Osteoblast (primary cell): ENCODE results near the gene ARMC9. TPM values are rescaled to one million over a fixed set of nuclear protein-coding genes. Genes with fewer than 3 reads are reported as not detected.
A peak's percentile ranks its signal among the peaks of the same experiment; 100 is the strongest.

ENCODE experiments used
- DNase-seq: peaks from one replicate; pipeline ENCODE4 v3.0.0; 2011; ENCODE audit warnings: low spot score, mixed read lengths; ENCODE audit not compliant: insufficient read length; ENCODE audit errors: missing footprints
- H2AFZ ChIP-seq: 2 replicates; pipeline ENCODE4 v1.6.0; 2011; ENCODE audit warnings: mild to moderate bottlenecking, low read length
- H3K27ac ChIP-seq: 2 replicates; pipeline ENCODE4 v1.5.1; 2011; ENCODE audit warnings: mild to moderate bottlenecking, low read depth, low read length, moderate library complexity
- H3K27me3 ChIP-seq: 2 replicates; pipeline ENCODE4 v1.6.0; 2012; ENCODE audit warnings: mild to moderate bottlenecking, control low read depth, inconsistent platforms, low read length, moderate library complexity; ENCODE audit not compliant: insufficient read depth
- H3K36me3 ChIP-seq: 2 replicates; pipeline ENCODE4 v1.5.1; 2011; ENCODE audit warnings: mild to moderate bottlenecking, low read length, control low read depth, moderate library complexity; ENCODE audit not compliant: insufficient read depth
- H3K4me1 ChIP-seq: 2 replicates; pipeline ENCODE4 v1.5.1; 2011; ENCODE audit warnings: mild to moderate bottlenecking, low read length, control low read depth, moderate library complexity; ENCODE audit not compliant: insufficient read depth
- H3K4me2 ChIP-seq: 2 replicates; pipeline ENCODE4 v1.6.0; 2011; ENCODE audit warnings: mild to moderate bottlenecking, low read length; ENCODE audit not compliant: insufficient read depth
- H3K4me3 ChIP-seq: fragments of 200-600 bp; sonication (generic); 3 replicates; pipeline ENCODE4 v1.5.1; 2012; ENCODE audit warnings: mild to moderate bottlenecking, low read length, inconsistent platforms; ENCODE audit not compliant: insufficient read depth
- H3K79me2 ChIP-seq: 2 replicates; pipeline ENCODE4 v1.6.0; 2012; ENCODE audit warnings: mild to moderate bottlenecking, low read length, control low read depth, inconsistent platforms; ENCODE audit not compliant: insufficient read depth
- H3K9me3 ChIP-seq: 2 replicates; pipeline ENCODE4 v1.5.1; 2011; ENCODE audit warnings: low read depth, low read length, control low read depth
- H4K20me1 ChIP-seq: 2 replicates; pipeline ENCODE4 v1.6.0; 2012; ENCODE audit warnings: mild to moderate bottlenecking, low read length, control low read depth; ENCODE audit not compliant: insufficient read depth
- total RNA-seq: library from RNA; depleted of rRNA; stranded (reverse); fragments of >200 nt; gene quantifications from 2 replicates; pipeline ENCODE4 v1.2.3, GENCODE V29; 2012
- TF ChIP-seq, protein P1 (sequence below): IDR thresholded peaks from 2 replicates; pipeline ENCODE4 v1.5.1; 2011; ENCODE audit warnings: mild to moderate bottlenecking, low read depth, low read length, moderate library complexity; ENCODE audit errors: extremely low read depth

ARMC9 gene
- total RNA-seq, 1 donor = 221 TPM

DNA sequence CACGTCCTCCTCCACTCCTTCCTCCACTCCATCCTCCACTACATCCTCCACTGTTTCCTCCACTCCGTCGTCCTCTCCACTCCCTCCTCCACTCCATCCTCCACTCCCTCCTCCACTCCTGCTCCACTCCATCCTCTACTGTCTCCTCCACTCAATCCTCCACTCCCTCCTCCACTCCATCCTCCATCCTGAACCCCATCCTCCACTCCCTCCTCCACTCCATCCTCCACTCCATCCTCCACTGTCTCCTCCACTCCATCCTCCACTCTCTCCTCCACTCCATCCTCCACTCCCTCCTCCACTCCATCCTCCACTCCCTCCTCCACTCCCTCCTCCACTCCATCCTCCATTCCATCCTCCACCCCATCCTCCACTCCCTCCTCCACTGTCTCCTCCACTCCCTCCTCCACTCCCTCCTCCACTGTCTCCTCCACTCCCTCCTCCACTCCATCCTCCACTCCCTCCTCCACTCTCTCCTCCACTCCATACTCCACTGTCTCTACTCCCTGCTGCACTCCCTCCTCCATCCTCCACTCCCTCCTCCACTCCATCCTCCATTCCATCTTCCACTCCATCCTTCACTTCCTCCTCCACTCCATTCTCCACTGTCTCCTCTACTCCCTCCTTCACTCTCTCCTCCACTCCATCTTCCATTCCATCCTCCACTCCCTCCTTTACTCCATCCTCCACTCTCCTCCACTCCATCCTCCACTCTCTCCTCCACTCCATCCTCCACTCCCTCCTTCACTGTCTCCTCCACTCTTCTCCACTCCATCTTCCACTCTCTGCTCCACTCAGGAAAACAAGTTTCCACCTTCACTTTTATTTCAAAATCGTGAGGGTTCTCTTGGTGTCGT, 182.8 kb downstream of the ARMC9 start:
- TF ChIP-seq, protein P1, sequence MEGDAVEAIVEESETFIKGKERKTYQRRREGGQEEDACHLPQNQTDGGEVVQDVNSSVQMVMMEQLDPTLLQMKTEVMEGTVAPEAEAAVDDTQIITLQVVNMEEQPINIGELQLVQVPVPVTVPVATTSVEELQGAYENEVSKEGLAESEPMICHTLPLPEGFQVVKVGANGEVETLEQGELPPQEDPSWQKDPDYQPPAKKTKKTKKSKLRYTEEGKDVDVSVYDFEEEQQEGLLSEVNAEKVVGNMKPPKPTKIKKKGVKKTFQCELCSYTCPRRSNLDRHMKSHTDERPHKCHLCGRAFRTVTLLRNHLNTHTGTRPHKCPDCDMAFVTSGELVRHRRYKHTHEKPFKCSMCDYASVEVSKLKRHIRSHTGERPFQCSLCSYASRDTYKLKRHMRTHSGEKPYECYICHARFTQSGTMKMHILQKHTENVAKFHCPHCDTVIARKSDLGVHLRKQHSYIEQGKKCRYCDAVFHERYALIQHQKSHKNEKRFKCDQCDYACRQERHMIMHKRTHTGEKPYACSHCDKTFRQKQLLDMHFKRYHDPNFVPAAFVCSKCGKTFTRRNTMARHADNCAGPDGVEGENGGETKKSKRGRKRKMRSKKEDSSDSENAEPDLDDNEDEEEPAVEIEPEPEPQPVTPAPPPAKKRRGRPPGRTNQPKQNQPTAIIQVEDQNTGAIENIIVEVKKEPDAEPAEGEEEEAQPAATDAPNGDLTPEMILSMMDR = no peak
- H3K27me3 ChIP-seq = no peaks in the 10 kb centered on the region
- H3K79me2 ChIP-seq = no peaks in the 10 kb centered on the region
- H3K4me3 ChIP-seq = no peak overlapping the region
- H4K20me1 ChIP-seq = no peaks in the 10 kb centered on the region
- no peak overlapping the region for H3K4me2 ChIP-seq
- no peak for DNase-seq
- H3K36me3 ChIP-seq = no peaks in the 10 kb centered on the region
- H2AFZ ChIP-seq = no peak overlapping the region
- H3K27ac ChIP-seq = no peak overlapping the region
- H3K9me3 ChIP-seq = peaks cover 8% of the 10 kb centered on the region
- H3K4me1 ChIP-seq = peaks cover 3% of the 10 kb centered on the region

- no peak overlapping the region for H3K27ac ChIP-seq
- no peak overlapping the region for H2AFZ ChIP-seq
- no peak overlapping the region for H3K4me2 ChIP-seq
- H3K79me2 ChIP-seq = no peaks in the 10 kb centered on the region
- H3K27me3 ChIP-seq = no peaks in the 10 kb centered on the region
- DNase-seq = peak; percentile 53
- H3K9me3 ChIP-seq = peaks cover 8% of the 10 kb centered on the region
- no peak overlapping the region for H3K4me3 ChIP-seq
- TF ChIP-seq, protein P1 = no peak
- H3K36me3 ChIP-seq = no peaks in the 10 kb centered on the region
- H3K4me1 ChIP-seq = peaks cover 12% of the 10 kb centered on the region
- H4K20me1 ChIP-seq = no peaks in the 10 kb centered on the region
These were observed 183.7 kb downstream of the ARMC9 start for GRCh38 chr2:231382116-231382515.

GRCh38 chr2:231383416-231384108, 185.1 kb downstream of the ARMC9 start:
- TF ChIP-seq, protein P1 = no peak
- H3K27ac ChIP-seq = no peak overlapping the region
- H3K4me1 ChIP-seq = peaks cover 20% of the 10 kb centered on the region
- no peaks in the 10 kb centered on the region for H3K36me3 ChIP-seq
- H3K4me3 ChIP-seq = no peak overlapping the region
- H2AFZ ChIP-seq = no peak overlapping the region
- no peaks in the 10 kb centered on the region for H3K27me3 ChIP-seq
- H4K20me1 ChIP-seq = no peaks in the 10 kb centered on the region
- DNase-seq = peak; percentile 71
- no peak overlapping the region for H3K4me2 ChIP-seq
- H3K9me3 ChIP-seq = peaks cover 8% of the 10 kb centered on the region
- no peaks in the 10 kb centered on the region for H3K79me2 ChIP-seq

- Histone ChIP-seq H3K9me3 (peaks cover 8% of the 10 kb centered on the region), H3K27ac (no peak overlapping the region), H3K4me1 (peaks cover 20% of the 10 kb centered on the region), H3K36me3 (no peaks in the 10 kb centered on the region), H4K20me1 (no peaks in the 10 kb centered on the region), H2AFZ (no peak overlapping the region), H3K27me3 (no peaks in the 10 kb centered on the region), H3K79me2 (no peaks in the 10 kb centered on the region), H3K4me2 (no peak overlapping the region), H3K4me3 (no peak overlapping the region)
- DNase-seq = no peak
- TF ChIP-seq, protein P1 = no peak
These were observed 185.6 kb downstream of the ARMC9 start for GRCh38 chr2:231384109-231384435.
